Prostate gland (tissue), 2 donors: Measurements from ENCODE around the gene MMGT1.

ENCODE experiments used
- CTCF ChIP-seq, 4 experiments: fragments of 200-600 bp in 2 of 4; fragments of 450-650 bp in 2 of 4; sonication (generic) in 2 of 4; IDR thresholded peaks; 1 replicate in 3 of 4; 2 replicates in 1 of 4; pipeline ENCODE4 v1.5.1; 2016 to 2019; ENCODE audit warnings: antibody characterized with exemption in 4 of 4, mild to moderate bottlenecking in 2 of 4, moderate library complexity in 2 of 4
- POLR2A ChIP-seq: fragments of 450-650 bp; IDR thresholded peaks from one replicate; pipeline ENCODE4 v1.6.1; 2016; ENCODE audit warnings: antibody characterized with exemption, mild to moderate bottlenecking

- no peak for TF ChIP-seq CTCF (IDR thresholded peaks at IDR 0.05)
- no peak for TF ChIP-seq POLR2A
Measured at GRCh38 chrX:135973025-135973547, 702 bp downstream of the MMGT1 start.
